Measurements from ENCODE around the gene DDX56. TPM values are rescaled to one million over a fixed set of nuclear protein-coding genes. Genes with fewer than 3 reads are reported as not detected.

Gene DDX56
- total and polyA plus RNA-seq, 2 of the 13 experiments (the other 11 are each of a cell fraction or from before 2014, with no cell fraction given) = 82.6 to 120 TPM

GRCh38 chr7:44606341-44607140 lies 32.8 kb upstream of the DDX56 start, which contains the start of gene OGDH (continued):
- TF ChIP-seq DZIP1 (CRISPR knock-in tag; IDR thresholded peaks at IDR 0.05) (peak; percentile 18; the same call in 1 of the 2 replicates), ZNF143 (CRISPR knock-in tag; IDR thresholded peaks at IDR 0.05) (no peak), THYN1 (CRISPR knock-in tag; IDR thresholded peaks at IDR 0.05; ENCODE audit: borderline replicate concordance, low read depth) (no peak), ARID3A (IDR thresholded peaks at IDR 0.05; ENCODE audit: low read depth, low read length) (no peak), ARID5B (CRISPR knock-in tag; IDR thresholded peaks at IDR 0.05) (peak; percentile 49; the same call in 1 of the 2 replicates), ZNF576 (CRISPR knock-in tag; IDR thresholded peaks at IDR 0.05) (no peak), SIN3A (IDR thresholded peaks at IDR 0.05; ENCODE audit: borderline replicate concordance, low read depth, low read length) (peak; percentile 97), ZNF674 (CRISPR knock-in tag; IDR thresholded peaks at IDR 0.05; ENCODE audit: low read depth) (no peak), KMT2A (CRISPR knock-in tag; IDR thresholded peaks at IDR 0.05) (peak; percentile 86), MTA3 (CRISPR knock-in tag; IDR thresholded peaks at IDR 0.05) (no peak), SRSF4 (IDR thresholded peaks at IDR 0.05; ENCODE audit: low read depth, low read length, poor library complexity, severe bottlenecking) (no peak), ZBTB37 (CRISPR knock-in tag; IDR thresholded peaks at IDR 0.05) (no peak), GPBP1L1 (CRISPR knock-in tag; IDR thresholded peaks at IDR 0.05) (no peak), JUND (CRISPR knock-in tag; IDR thresholded peaks at IDR 0.05) (no peak), SP1 (IDR thresholded peaks at IDR 0.05) (no peak; the same call in 1 of the 2 replicates), SP1 (CRISPR knock-in tag; IDR thresholded peaks at IDR 0.05) (peak; percentile 79)

Measured in HepG2 (cell line).